Measurements from ENCODE around the gene DLGAP1.
A peak's percentile ranks its signal among the peaks of the same experiment; 100 is the strongest.
"Not testable (repeated sequence)": the region's sequence is repeated elsewhere in the genome, so short reads cannot be mapped to it uniquely, and the experiment has no call there.

The DLGAP1 gene

DNA sequence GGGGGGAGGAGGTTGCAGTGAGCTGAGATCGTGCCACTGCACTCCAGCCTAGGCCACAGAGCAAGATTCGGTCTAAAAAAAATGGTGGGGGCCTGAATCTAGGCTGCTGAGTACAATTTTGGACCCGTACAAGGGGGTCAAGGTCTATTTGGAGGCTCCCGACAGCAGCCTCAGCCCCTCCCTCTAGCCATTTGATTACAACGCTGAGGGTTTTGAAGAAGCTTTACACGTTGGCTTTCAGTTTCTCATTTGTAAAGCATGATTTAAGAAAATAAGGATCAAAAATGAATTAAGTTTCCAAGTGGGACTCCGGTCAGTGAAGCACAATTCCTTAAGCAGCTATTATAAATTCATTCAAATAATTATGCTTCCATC, 871.2 kb downstream of the DLGAP1 start:
- no peak for DNase-seq (ENCODE audit: low read depth)

DNA sequence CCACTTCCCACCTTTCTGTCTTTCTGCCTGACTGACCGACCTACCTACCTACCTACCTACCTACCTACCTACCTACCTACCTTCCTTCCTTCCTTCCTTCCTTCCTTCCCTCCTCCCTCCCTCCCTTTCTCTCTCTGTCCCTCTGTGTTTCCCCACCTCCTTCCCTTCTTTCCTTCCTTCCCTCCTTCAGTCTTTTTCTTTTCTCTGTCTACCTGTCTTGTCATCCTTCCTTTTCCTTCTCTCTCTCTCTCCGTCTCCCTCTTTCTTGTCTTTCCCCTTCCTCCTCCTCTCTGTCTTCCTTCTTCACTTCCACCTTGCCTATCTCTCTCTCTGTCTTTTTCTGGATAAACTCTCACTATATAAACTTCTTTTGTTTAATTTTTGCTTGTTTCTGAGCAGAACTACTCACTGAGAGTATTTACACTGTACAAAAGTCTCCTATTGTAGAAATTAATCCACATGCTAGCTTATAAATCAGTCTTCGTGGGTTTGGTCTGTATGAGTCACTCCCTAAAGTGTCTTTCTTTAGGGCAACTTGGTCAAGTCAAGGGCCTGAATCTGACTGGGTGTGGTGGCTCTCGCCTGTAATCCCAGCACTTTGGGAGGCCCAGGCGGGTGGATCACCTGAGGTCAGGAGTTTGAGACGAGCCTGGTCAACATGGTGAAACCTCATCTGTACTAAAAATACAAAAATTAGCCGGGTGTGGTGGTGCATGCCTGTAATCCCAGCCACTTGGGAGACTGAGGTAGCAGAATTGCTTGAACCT, 871.8 kb downstream of the DLGAP1 start:
- DNase-seq (ENCODE audit: low read depth), result peak; percentile 45

DNA sequence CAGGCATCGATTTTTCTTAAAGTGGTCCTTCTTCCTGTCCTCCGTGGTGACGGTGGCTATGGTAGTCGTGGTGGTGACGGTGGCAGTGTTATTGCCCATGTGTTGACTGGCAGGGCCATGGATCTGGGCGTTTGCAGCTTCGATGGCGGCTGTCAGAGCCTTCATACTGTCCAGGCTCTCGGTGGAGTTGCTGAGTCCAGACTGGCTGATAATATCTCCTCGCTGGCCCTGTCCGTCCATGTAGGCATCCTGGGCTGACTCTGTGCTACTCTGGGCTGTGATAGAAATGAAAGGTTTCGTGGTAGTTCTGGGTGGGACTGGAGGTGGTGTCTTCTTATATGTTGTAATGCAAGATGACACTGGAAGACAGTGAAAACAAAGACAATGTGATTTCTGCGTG, 873.2 kb downstream of the DLGAP1 start:
- DNase-seq (ENCODE audit: low read depth), result no peak

- not testable (repeated sequence) for DNase-seq (ENCODE audit: low read depth)
Measured at GRCh38 chr18:3580523-3581025, 874.5 kb downstream of the DLGAP1 start.

DNA sequence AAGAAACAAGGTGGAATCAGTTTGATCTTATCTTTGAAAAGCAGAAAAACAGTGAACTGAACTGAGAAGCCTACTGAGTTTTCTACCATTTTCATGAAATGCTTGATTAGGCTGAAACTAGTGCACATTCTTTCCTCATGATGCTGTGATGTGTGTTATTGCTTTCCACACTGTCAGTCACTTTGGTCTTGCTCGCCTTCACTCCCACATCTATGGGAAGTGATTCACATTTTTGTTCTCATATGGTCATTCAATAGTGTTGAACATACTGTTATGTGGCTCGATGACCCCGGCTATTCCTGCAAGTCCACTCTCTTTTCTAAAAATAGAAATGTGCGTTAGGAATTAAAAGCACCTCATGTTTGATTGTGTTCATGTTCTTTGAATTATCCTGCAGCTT, 875.4 kb downstream of the DLGAP1 start:
- peak; percentile 96 for DNase-seq (ENCODE audit: low read depth)

DNA sequence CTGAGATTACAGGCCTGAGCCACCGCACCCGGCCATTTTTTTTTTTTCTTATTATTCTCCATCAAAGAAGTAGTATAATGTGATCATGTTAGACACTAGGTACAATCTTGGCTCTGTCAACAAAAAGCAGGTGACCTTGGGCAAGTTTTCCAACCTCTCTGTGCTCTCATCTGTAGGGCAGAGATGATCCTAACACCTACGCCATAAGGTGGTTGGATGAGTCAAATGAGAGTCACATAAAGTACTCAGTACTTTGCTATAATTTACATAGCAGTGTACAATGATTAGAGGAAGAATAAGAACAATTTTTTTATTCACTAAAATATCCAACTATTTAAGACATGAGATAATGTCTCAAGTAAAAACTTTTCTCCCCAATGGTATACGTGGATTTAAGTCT, 876.5 kb downstream of the DLGAP1 start:
- DNase-seq (ENCODE audit: low read depth), result no peak

DNA sequence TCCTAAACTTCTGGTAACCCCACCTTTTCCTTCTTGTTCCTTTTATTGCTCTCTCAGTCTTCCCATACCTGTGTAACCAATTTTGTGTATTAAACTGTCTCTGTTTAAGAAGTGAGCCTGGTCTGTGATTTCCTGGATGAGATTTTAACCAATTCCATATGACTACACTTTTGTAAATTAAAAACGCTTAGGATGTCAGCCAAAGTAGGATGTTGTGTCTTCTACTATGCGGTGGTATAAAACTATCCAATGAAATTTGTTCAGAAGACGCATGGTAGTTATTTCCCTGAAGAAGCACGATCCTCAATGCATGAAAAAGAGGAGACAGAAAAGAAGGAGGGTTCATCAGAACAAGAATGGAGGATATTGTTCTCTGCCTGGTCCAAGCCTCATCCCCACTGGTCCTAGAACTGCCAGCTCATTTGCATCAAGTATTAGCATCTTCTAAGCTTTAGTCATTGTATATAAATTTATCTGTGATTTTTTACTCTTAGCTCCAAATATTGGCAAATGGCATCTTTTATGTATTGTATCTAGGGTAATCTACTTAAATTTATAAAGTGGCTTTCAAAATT, 877.7 kb downstream of the DLGAP1 start:
- DNase-seq (ENCODE audit: low read depth), result no peak

GRCh38 chr18:3572761-3573160, 882.3 kb downstream of the DLGAP1 start:
- DNase-seq (ENCODE audit: low read depth), result no peak

DNA sequence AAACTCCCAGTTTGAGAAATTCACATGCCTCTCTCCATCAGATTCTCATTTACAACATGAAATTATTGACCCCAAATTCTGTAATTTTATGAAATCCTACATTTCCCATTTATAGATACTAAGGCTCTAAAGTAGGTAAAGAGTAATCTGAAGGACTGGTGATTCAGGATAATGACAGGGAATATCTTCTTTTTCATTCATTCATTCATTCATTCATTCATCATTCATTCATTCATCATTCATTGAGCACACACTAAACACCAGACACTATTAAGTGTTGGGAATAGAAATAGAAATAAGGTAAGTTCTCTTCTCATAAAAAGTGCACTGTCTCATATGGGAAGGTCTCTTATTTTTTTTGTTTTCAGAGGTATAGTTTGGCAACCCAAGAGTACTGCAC, 888.3 kb downstream of the DLGAP1 start:
- DNase-seq (ENCODE audit: low read depth), result no peak

- no peak for DNase-seq (ENCODE audit: low read depth)
Measured at GRCh38 chr18:3560755-3561154, 894.4 kb downstream of the DLGAP1 start.

DNA sequence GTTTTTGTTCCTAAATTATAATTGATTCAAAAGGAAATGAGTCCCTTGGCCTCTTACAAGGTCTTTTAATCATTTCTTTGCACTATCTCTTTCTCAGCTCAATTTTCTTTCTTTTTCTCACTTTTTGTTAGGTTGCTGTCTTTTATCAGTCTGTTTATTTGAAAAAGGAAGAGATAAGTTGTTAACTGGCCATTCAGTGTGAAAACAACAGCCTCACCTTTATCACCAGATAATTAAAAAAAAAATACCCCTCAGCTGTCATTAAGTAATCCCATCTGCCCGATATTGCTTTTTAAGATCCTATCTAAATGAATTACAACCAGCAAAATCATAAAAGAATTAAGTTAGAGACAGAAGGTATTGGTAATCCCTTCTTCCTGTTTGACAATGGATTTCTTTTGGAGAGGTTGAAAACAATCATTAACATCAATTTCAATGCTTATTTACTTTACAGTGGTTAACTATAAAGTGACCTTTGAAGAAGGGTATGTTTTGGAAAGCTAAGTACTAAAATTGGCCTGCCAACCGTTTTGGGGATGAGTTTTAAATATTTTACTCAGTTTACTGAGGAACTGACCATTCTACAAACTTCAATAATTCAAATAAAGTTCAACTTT, 900.2 kb downstream of the DLGAP1 start:
- DNase-seq (ENCODE audit: low read depth), result no peak

GRCh38 chr18:3554091-3554601, 901.0 kb downstream of the DLGAP1 start:
- peak; percentile 48 for DNase-seq (ENCODE audit: low read depth)

- no peak for DNase-seq (ENCODE audit: low read depth)
Measured at GRCh38 chr18:3552305-3552704, 902.8 kb downstream of the DLGAP1 start.

DNA sequence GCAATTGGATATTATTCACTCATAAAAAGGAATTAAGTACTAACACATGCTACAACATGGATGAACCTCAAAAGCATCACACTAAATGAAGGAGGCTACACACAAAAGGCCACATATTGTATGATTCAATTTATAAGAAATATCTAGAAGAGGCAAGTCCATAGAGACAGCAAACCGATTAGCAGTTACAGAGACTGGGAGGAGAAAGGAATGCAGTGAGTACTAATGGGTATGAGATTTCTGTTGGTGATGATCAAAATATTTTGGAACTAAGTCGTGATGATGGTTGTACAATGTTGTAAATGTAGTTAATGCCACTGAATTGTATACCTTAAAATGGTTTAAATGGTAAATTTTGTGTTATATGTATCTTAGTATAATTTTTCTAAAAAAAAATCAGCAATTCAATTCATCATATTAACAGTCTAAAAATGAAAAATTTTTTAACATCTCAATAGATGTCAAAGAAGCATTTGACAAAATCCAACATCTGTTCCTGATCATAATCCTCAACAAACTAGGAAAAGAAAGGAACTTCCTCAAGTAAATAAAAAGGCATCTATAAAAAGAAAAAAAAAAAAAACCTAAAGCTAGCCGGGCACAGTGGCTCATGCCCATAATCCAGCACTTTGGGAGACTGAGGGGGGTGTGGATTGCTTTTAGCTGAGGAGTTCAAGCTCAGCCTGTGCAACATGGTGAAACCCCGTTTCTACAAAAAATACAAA, 907.1 kb downstream of the DLGAP1 start:
- peak; percentile 7 for DNase-seq (ENCODE audit: low read depth)

GRCh38 chr18:3546106-3546505, 909.0 kb downstream of the DLGAP1 start:
- DNase-seq (ENCODE audit: low read depth), result no peak

DNA sequence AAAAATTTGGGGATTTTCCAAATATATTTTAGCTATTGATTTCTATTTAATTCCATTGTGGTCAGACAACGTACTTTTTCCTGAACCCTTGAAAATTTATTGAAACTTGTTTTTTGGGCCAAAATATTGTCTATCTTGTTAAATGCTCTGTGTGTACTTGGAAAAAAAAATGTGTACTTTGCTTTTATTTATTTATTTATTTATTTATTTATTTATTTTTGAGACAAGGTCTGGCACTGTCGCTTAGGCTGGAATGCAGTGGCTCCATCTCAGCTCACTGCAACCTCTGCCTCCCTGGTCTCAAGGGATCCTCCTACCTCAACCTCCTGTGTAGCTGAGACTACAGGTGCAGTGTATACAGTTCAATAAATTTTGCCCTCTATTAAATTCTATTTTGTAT, 910.6 kb downstream of the DLGAP1 start:
- DNase-seq (ENCODE audit: low read depth), result no peak

GRCh38 chr18:3541549-3542386, 913.3 kb downstream of the DLGAP1 start:
- no peak for DNase-seq (ENCODE audit: low read depth)

- DNase-seq (ENCODE audit: low read depth), result no peak
Measured at GRCh38 chr18:3540805-3541548, 914.1 kb downstream of the DLGAP1 start.

DNA sequence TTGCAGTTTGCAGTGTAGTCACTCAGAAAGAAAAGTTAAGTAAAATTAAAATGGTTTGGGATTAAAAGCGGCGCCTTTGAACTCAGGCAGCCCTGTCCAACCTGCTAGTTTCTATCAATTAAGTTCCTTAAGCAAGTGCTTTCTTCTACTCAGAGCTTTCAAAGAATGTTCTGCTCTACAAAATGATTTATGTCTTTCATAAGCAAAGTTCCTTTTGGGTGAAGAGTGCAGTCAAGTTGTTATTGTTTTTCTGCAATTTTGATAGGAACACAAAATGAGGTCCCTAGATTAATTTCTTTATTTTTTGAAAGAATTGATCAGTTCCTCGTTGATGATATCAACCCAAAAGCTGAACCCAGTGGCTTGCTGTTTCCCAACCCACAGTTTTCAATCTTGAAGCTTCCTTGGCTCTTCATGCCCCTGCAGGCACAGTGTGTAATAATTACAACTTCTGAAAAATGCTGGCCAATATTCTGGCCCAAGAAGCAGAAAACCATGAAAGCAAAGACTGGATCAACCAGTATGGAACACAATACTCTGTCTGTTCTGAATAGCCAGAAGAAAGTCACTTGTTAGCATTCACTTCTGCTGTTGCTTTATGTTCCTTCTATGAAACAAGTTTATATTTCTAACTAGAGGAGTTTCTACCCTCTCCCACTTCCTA, 916.0 kb downstream of the DLGAP1 start:
- DNase-seq (ENCODE audit: low read depth), result no peak

DNA sequence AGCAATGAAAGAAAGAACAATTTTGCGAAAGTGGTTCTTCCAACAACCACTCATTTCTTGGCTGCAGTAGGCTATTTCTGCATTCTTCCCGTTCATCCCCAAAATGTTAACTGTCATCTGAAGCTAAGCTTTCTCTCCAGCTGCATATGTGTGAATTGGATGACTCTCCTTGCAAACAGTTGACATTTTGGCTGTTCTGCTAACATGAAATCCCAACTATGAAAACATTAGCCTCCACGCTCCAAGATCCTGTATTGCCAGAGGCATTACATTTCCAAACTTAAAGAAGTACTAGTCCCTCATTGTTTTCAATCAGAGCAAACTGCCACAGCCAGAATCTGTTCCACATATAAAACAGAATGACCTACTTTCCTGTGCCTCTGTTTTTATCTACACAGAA, 916.7 kb downstream of the DLGAP1 start:
- peak; percentile 50 for DNase-seq (ENCODE audit: low read depth)
